HepG2 (cell line): ENCODE data around the gene PSAP. TPM values are rescaled to one million over a fixed set of nuclear protein-coding genes. Genes with fewer than 3 reads are reported as not detected.

Experiments used
- ATAC-seq: fragments of 200-7000 bp; cut with Tn5 transposase; 3 replicates; pipeline ENCODE4 v1.9.1; 2020; ENCODE audit warnings: mild to moderate bottlenecking, moderate library complexity
- BruUV-seq: library from RNA; stranded (reverse); fragments of 400-500 nt; replicated peaks from 2 replicates; lab custom pipeline; 2021; lab: Mats Ljungman, UMichigan
- CTCF ChIA-PET: fragments of 300-600 bp; formaldehyde crosslinking; extraction: SDS; loops from one replicate; lab custom pipeline; 2021; ENCODE audit warnings: low total read pairs, inconsistent platforms, low intra/inter-chr PET ratio; lab: Yijun Ruan, JAX
- POLR2A ChIA-PET: fragments of 350-600 bp; sonication (Branson Sonifier 250); formaldehyde crosslinking; loops from one replicate; lab custom pipeline; 2020; ENCODE audit warnings: antibody characterized with exemption, inconsistent platforms; lab: Yijun Ruan, JAX
- DNase-seq: peaks from one replicate; pipeline ENCODE4 v3.0.0-alpha.2; 2015; ENCODE audit warnings: low spot score
- FAIRE-seq: peaks from 3 replicates; lab custom pipeline; 2011; peaks lifted over from hg19 to GRCh38; lab: Jason Lieb, UNC
- H2AFZ ChIP-seq: one replicate; pipeline ENCODE4 v1.6.1; 2011; ENCODE audit warnings: low read length, inconsistent platforms
- H3K27ac ChIP-seq: fragments of 300-600 bp; 3 replicates; pipeline ENCODE4 v1.8.0; 2011; ENCODE audit warnings: mixed run types, mild to moderate bottlenecking, mixed read lengths, low read length, inconsistent platforms; ENCODE audit not compliant: insufficient read depth; ENCODE audit errors: extremely low read length
- H3K27me3 ChIP-seq, 2 experiments: fragments of 200-600 bp in 1 of 2; 2 replicates in 1 of 2; 3 replicates in 1 of 2; pipeline versions ENCODE4 v1.6.0 to v1.8.0; 2011; ENCODE audit warnings: low read length in 2 of 2, mild to moderate bottlenecking in 2 of 2, moderate library complexity in 2 of 2, inconsistent platforms in 1 of 2; ENCODE audit not compliant: insufficient read depth in 2 of 2, control insufficient read depth in 1 of 2
- H3K36me3 ChIP-seq, 2 experiments: fragments of 200-600 bp in 1 of 2; replicated peaks in 1 of 2; 2 replicates in 1 of 2; 3 replicates in 1 of 2; pipeline versions ENCODE4 v1.5.1 to v1.8.0; 2011; ENCODE audit warnings: low read length in 2 of 2, inconsistent platforms in 1 of 2; ENCODE audit not compliant: insufficient read depth in 2 of 2, control insufficient read depth in 1 of 2
- H3K4me1 ChIP-seq: 2 replicates; pipeline ENCODE4 v1.5.1; 2012; ENCODE audit warnings: low read length, inconsistent platforms; ENCODE audit not compliant: insufficient read depth
- H3K4me2 ChIP-seq: 2 replicates; pipeline ENCODE4 v1.6.0; 2011; ENCODE audit warnings: low read depth, low read length, inconsistent platforms
- H3K4me3 ChIP-seq, 3 experiments: fragments of 200-600 bp in 1 of 3; sonication (generic), shearing (Covaris generic) in 1 of 3; replicated peaks in 1 of 3; 2 replicates each; pipeline ENCODE4 v1.5.1; 2011 to 2016; ENCODE audit warnings: low read length in 3 of 3, inconsistent platforms in 2 of 3, low read depth in 2 of 3, mild to moderate bottlenecking in 2 of 3, control low read depth in 1 of 3, mixed read lengths in 1 of 3; ENCODE audit not compliant: insufficient read depth in 1 of 3
- H3K79me2 ChIP-seq: one replicate; pipeline ENCODE4 v1.6.1; 2011; ENCODE audit warnings: low read length, inconsistent platforms; ENCODE audit not compliant: insufficient read depth
- H3K9ac ChIP-seq: 2 replicates; pipeline ENCODE4 v1.6.0; 2011; ENCODE audit warnings: mild to moderate bottlenecking, low read depth, low read length, inconsistent platforms; ENCODE audit not compliant: insufficient read depth
- H3K9me3 ChIP-seq: 2 replicates; pipeline ENCODE4 v1.5.1; 2012; ENCODE audit warnings: mild to moderate bottlenecking, low read length
- H4K20me1 ChIP-seq: 2 replicates; pipeline ENCODE4 v1.6.0; 2011; ENCODE audit warnings: inconsistent platforms, mild to moderate bottlenecking, low read length, moderate library complexity; ENCODE audit not compliant: insufficient read depth
- CBX2 ChIP-seq, 2 experiments: fragments of 200-600 bp in 1 of 2; sonication (generic); formaldehyde crosslinking in 1 of 2; IDR thresholded peaks; 2 replicates each; pipeline versions ENCODE4 v1.7.0 to v1.8.1; 2018 to 2022; ENCODE audit warnings: low read depth in 2 of 2, low read length in 1 of 2, mild to moderate bottlenecking in 1 of 2, missing genetic modification reagents in 1 of 2
- HOXA7 ChIP-seq: sonication (generic); formaldehyde crosslinking; IDR thresholded peaks from 2 replicates; pipeline ENCODE4 v1.8.1; 2022; ENCODE audit warnings: mild to moderate bottlenecking, missing genetic modification reagents, moderate library complexity
- NFE2L1 ChIP-seq: sonication (generic); formaldehyde crosslinking; IDR thresholded peaks from 2 replicates; pipeline ENCODE4 v1.4.0; 2020; ENCODE audit warnings: missing genetic modification reagents, mild to moderate bottlenecking, borderline replicate concordance
- PAWR ChIP-seq: sonication (generic); formaldehyde crosslinking; IDR thresholded peaks from 2 replicates; pipeline ENCODE4 v1.4.0; 2020; ENCODE audit warnings: missing genetic modification reagents, mild to moderate bottlenecking, borderline replicate concordance
- RBFOX2 ChIP-seq: fragments of 200-400 bp; formaldehyde crosslinking; IDR thresholded peaks from 2 replicates; pipeline ENCODE4 v1.6.1; 2017; ENCODE audit warnings: low read depth, mild to moderate bottlenecking, low read length
- SIN3B ChIP-seq: fragments of 150-350 bp; IDR thresholded peaks from 2 replicates; pipeline ENCODE4 v1.6.1; 2014; ENCODE audit warnings: low read length
- THAP11 ChIP-seq: IDR thresholded peaks from 2 replicates; pipeline ENCODE4 v1.6.1; 2016; ENCODE audit warnings: missing biosample characterization, missing genetic modification reagents
- TRIM24 ChIP-seq: sonication (generic); formaldehyde crosslinking; IDR thresholded peaks from 2 replicates; pipeline ENCODE4 v1.8.0; 2022; ENCODE audit warnings: mild to moderate bottlenecking, missing genetic modification reagents
- ZBTB37 ChIP-seq: sonication (generic); formaldehyde crosslinking; IDR thresholded peaks from 2 replicates; pipeline ENCODE4 v1.4.0; 2020; ENCODE audit warnings: mild to moderate bottlenecking, missing genetic modification reagents
- ZFY ChIP-seq: sonication (generic); formaldehyde crosslinking; IDR thresholded peaks from 2 replicates; pipeline ENCODE4 v1.4.0; 2020; ENCODE audit warnings: missing genetic modification reagents
- ZNF333 ChIP-seq: sonication (generic); formaldehyde crosslinking; IDR thresholded peaks from 2 replicates; pipeline ENCODE4 v1.4.0; 2020; ENCODE audit warnings: mild to moderate bottlenecking, missing genetic modification reagents, borderline replicate concordance
- ZNF432 ChIP-seq: sonication (generic); formaldehyde crosslinking; IDR thresholded peaks from 2 replicates; pipeline ENCODE4 v1.5.0; 2020; ENCODE audit warnings: missing genetic modification reagents, mild to moderate bottlenecking, borderline replicate concordance
- ZNF580 ChIP-seq: IDR thresholded peaks from 2 replicates; pipeline ENCODE4 v1.6.1; 2016; ENCODE audit warnings: low read depth, borderline replicate concordance
- ZNF703 ChIP-seq: sonication (generic); formaldehyde crosslinking; IDR thresholded peaks from 2 replicates; pipeline ENCODE4 v1.5.1; 2020; ENCODE audit warnings: missing genetic modification reagents, mild to moderate bottlenecking, moderate library complexity, borderline replicate concordance
- ZNF883 ChIP-seq: sonication (generic); formaldehyde crosslinking; IDR thresholded peaks from 2 replicates; pipeline ENCODE4 v1.5.1; 2020; ENCODE audit warnings: mild to moderate bottlenecking, missing genetic modification reagents; ENCODE audit errors: not compliant biosample characterization
- WGBS: methylation state at CpG from one replicate; pipeline ENCODE4 v1.1.6; 2017; ENCODE audit warnings: low lambda C conversion rate; 5-methylcytosine and 5-hydroxymethylcytosine counted together
- in situ Hi-C: cut with HindIII; loops from 2 replicates; pipeline ENCODE4 v1.10.0; 2017; ENCODE audit warnings: low pct_unique_long_range_greater_than_20kb; ENCODE audit not compliant: extremely low pct_ligation_motif_present
- intact Hi-C: fragments of 100-400 bp; cut with micrococcal nuclease; formaldehyde crosslinking; loops from one replicate; pipeline ENCODE4 v1.10.0; 2022; ENCODE audit not compliant: unreplicated experiment
- polyA plus RNA-seq, 8 experiments: library from polyadenylated mRNA; depleted of rRNA in 3 of 8; stranded (reverse) in 7 of 8; unstranded in 1 of 8; fragments of >200 nt; fragmentation: Illumina TruSeq in 4 of 8; extraction: Trizol in 4 of 8; gene quantifications; 2 replicates each; pipeline versions ENCODE4 v1.2.1 to v1.2.3, GENCODE V29; 2011 to 2016; ENCODE audit warnings: low read depth in 4 of 8, missing spikeins in 1 of 8, mixed read lengths in 1 of 8; ENCODE audit not compliant: insufficient read depth in 1 of 8
- total RNA-seq, 5 experiments: library from RNA; depleted of rRNA; stranded (reverse); fragments of >200 nt; fragmentation: Illumina TruSeq; extraction: Trizol; gene quantifications; 2 replicates each; pipeline ENCODE4 v1.2.3, GENCODE V29; 2016; ENCODE audit warnings: low read depth in 1 of 5
- TF ChIP-seq, protein P1 (sequence below): sonication (generic); formaldehyde crosslinking; IDR thresholded peaks from 2 replicates; pipeline ENCODE4 v1.4.0; 2020; ENCODE audit warnings: missing genetic modification reagents
- TF ChIP-seq, protein P2 (sequence below): IDR thresholded peaks from 2 replicates; pipeline ENCODE4 v1.6.1; 2016; ENCODE audit warnings: missing genetic modification reagents, missing compliant biosample characterization

PSAP gene
- total and polyA plus RNA-seq, 2 of the 13 experiments (the other 11 are each of a cell fraction or from before 2014, with no cell fraction given): 323 to 643 TPM

- peaks cover 4 to 43% of the 10 kb centered on the region in 2 experiments; a peak in 3 of 5 replicates for H3K27me3 ChIP-seq
- no TSS peak for BruUV-seq
- no peak overlapping the region for H3K4me2 ChIP-seq
- H3K4me1 ChIP-seq: no peaks in the 10 kb centered on the region
- no peak for ATAC-seq
- POLR2A ChIA-PET: no interaction called here
- H3K9ac ChIP-seq: no peak overlapping the region
- no peak for DNase-seq
- H2AFZ ChIP-seq: no peak overlapping the region
- H3K4me3 ChIP-seq: no peak overlapping the region
- H3K36me3 ChIP-seq: no peaks in the 10 kb centered on the region
- no peaks in the 10 kb centered on the region for H3K9me3 ChIP-seq
- in situ Hi-C loops (no loop called here), intact Hi-C loops (no loop called here)
- H3K79me2 ChIP-seq: no peaks in the 10 kb centered on the region
- 11% methylated on average over 6 of the region's 8 CpGs for WGBS
- CTCF ChIA-PET: no interaction called here
- H4K20me1 ChIP-seq: no peaks in the 10 kb centered on the region
- no peak for FAIRE-seq
- H3K27ac ChIP-seq: no peak overlapping the region
- no peak for TF ChIP-seq THAP11 (CRISPR knock-in tag)
- TF ChIP-seq, protein P1, sequence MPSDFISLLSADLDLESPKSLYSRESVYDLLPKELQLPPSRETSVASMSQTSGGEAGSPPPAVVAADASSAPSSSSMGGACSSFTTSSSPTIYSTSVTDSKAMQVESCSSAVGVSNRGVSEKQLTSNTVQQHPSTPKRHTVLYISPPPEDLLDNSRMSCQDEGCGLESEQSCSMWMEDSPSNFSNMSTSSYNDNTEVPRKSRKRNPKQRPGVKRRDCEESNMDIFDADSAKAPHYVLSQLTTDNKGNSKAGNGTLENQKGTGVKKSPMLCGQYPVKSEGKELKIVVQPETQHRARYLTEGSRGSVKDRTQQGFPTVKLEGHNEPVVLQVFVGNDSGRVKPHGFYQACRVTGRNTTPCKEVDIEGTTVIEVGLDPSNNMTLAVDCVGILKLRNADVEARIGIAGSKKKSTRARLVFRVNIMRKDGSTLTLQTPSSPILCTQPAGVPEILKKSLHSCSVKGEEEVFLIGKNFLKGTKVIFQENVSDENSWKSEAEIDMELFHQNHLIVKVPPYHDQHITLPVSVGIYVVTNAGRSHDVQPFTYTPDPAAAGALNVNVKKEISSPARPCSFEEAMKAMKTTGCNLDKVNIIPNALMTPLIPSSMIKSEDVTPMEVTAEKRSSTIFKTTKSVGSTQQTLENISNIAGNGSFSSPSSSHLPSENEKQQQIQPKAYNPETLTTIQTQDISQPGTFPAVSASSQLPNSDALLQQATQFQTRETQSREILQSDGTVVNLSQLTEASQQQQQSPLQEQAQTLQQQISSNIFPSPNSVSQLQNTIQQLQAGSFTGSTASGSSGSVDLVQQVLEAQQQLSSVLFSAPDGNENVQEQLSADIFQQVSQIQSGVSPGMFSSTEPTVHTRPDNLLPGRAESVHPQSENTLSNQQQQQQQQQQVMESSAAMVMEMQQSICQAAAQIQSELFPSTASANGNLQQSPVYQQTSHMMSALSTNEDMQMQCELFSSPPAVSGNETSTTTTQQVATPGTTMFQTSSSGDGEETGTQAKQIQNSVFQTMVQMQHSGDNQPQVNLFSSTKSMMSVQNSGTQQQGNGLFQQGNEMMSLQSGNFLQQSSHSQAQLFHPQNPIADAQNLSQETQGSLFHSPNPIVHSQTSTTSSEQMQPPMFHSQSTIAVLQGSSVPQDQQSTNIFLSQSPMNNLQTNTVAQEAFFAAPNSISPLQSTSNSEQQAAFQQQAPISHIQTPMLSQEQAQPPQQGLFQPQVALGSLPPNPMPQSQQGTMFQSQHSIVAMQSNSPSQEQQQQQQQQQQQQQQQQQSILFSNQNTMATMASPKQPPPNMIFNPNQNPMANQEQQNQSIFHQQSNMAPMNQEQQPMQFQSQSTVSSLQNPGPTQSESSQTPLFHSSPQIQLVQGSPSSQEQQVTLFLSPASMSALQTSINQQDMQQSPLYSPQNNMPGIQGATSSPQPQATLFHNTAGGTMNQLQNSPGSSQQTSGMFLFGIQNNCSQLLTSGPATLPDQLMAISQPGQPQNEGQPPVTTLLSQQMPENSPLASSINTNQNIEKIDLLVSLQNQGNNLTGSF (CRISPR knock-in tag): no peak
- no peak for TF ChIP-seq ZFY (CRISPR knock-in tag)
- no peak for TF ChIP-seq ZNF580 (CRISPR knock-in tag)
- no peak for TF ChIP-seq ZNF432 (CRISPR knock-in tag)
- no peak for TF ChIP-seq TRIM24 (CRISPR knock-in tag)
- no peak for TF ChIP-seq ZNF703 (CRISPR knock-in tag)
- TF ChIP-seq HOXA7 (CRISPR knock-in tag): no peak
- TF ChIP-seq PAWR (CRISPR knock-in tag): no peak
- no peak for TF ChIP-seq ZNF883 (CRISPR knock-in tag)
- TF ChIP-seq CBX2 (IDR thresholded peaks at IDR 0.05; ENCODE audit: low read depth, low read length): no peak
- no peak for TF ChIP-seq CBX2 (CRISPR knock-in tag; IDR thresholded peaks at IDR 0.05; ENCODE audit: low read depth)
- TF ChIP-seq ZNF333 (CRISPR knock-in tag): no peak
- TF ChIP-seq SIN3B: no peak
- no peak for TF ChIP-seq NFE2L1
- no peak for TF ChIP-seq RBFOX2
- TF ChIP-seq ZBTB37 (CRISPR knock-in tag): no peak
- TF ChIP-seq, protein P2, sequence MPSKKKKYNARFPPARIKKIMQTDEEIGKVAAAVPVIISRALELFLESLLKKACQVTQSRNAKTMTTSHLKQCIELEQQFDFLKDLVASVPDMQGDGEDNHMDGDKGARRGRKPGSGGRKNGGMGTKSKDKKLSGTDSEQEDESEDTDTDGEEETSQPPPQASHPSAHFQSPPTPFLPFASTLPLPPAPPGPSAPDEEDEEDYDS (CRISPR knock-in tag): no peak
These were observed 62.1 kb downstream of the PSAP start for GRCh38 chr10:71788954-71789353.
